Cortex of kidney (tissue), 1 donor: ENCODE results near the gene KIF18B.

Source experiments
- DNase-seq: peaks from one replicate; lab custom pipeline; 2025; lab: John Stamatoyannopoulos, UW

Gene KIF18B

DNA sequence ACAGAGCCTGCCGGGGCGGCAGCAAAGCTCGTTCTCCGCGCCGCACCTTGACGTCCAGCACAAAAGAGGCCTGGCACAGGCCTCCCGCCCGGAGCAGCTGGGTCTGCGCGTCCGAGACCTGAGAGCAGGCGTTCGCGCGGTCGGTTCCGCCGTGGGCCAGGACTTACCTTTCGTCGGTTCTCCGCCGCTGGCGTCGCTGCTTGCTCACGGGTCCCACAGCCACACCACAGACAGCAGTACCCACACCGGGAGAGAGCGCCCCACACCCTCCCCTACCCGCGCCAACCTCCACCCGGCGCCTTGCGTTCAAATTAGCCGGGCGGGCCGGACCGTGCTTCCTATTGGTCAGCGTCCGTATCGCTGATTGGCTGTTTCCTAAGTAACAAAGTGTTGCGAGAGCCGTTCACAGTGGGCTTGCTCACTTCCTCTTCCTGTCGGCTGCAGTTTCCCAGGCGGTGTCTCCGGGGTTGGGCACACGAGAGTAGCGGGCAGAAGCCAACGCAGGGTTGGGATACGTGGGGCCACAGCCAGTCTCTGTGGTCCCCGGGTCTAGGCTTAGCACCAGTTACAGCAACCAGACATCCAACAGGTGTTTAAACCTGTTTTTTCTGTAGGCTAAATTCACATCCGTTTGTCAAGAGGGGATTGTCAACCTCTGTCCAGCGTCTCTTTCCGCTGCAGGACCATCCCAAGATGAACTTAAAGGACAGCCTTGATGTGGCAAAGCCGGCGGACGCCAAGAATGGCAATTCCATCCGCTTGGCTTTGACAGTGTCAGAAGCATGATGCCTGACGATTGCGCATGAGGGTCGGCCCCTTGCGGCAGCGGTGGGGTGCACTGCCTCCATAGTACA, at the start of gene KIF18B:
Gene KIF18B, minus strand, starts transcription at position 313 of the 854 bp plus-strand sequence. CDS start 11,429 bp downstream, outside the sequence.
- DNase-seq, result no peak

- DNase-seq, result no peak
Observed at GRCh38 chr17:44996304-44996703, 48.7 kb upstream of the KIF18B start.

DNA sequence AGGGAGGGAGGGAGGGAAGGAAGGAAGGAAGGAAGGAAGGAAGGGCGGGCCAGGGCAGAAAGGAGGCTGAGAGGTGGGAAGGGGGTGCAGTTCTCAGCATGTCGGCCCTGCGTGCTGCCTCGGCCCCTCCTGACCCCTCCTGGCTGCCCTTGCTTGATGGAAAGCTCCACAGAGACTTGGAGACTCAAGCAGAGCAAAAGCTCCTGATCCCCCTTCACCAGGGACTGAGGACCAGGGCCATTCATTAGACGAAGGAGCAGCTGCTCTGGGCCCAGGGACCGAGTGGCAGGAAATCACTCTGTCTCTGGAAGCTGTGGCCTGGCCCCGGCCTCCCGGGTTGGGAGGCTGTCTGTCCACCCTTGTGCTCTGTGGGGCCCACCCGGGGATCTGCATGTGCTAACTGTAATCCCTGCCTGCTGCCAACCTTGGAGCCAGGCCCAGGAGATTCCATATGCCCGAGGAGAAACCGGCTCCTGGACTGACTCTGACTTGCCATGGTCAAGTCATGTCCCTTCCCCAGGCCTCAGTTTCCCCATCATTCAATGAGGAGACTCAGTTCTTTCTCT, 47.9 kb upstream of the KIF18B start:
- DNase-seq, result no peak

GRCh38 chr17:44992242-44992939, 44.8 kb upstream of the KIF18B start:
- DNase-seq, result no peak

DNA sequence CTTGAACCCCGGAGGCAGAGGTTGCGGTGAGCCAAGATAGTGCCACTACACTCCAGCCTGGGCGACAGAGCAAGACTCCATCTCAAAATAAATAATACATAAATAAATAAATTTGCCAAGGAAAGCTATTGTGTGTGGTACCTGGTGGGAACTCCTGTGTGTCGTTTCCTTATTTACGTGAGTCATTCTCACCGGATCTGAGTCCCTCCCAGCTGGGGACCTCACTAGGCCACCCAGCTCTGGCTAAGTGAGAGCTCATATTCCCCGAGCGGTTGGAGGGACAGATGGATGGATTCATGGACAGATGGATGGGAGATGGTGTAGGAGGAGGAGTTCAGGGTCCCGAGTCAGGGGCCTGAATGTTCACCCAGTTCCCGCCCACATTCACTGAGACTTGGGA, 43.4 kb upstream of the KIF18B start:
- DNase-seq, result no peak

GRCh38 chr17:44989552-44990138, 42.1 kb upstream of the KIF18B start:
- no peak for DNase-seq

GRCh38 chr17:44988044-44988942, 40.7 kb upstream of the KIF18B start:
- DNase-seq, result no peak

DNA sequence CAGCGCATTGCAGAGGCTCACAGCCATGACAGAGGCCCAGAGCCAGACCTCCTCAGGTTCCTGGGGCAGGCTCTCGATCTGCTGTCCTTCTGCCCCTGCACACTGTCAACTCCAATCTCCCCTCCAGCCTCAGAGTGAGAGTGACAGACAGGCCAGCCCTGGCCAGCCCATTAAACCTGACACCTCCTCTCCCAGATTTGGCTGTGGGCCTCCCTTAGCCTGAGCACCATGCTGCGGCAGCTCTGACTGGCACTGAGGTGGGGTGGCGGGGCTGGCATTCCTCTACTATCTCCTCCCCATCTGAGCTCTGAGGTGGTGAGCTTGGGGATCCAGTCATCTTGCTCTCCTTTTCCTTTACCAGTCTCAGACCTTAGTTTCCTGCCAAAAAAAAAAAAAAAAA, 36.0 kb upstream of the KIF18B start:
- DNase-seq, result no peak

GRCh38 chr17:44982113-44982702, 34.6 kb upstream of the KIF18B start:
- DNase-seq, result no peak

DNA sequence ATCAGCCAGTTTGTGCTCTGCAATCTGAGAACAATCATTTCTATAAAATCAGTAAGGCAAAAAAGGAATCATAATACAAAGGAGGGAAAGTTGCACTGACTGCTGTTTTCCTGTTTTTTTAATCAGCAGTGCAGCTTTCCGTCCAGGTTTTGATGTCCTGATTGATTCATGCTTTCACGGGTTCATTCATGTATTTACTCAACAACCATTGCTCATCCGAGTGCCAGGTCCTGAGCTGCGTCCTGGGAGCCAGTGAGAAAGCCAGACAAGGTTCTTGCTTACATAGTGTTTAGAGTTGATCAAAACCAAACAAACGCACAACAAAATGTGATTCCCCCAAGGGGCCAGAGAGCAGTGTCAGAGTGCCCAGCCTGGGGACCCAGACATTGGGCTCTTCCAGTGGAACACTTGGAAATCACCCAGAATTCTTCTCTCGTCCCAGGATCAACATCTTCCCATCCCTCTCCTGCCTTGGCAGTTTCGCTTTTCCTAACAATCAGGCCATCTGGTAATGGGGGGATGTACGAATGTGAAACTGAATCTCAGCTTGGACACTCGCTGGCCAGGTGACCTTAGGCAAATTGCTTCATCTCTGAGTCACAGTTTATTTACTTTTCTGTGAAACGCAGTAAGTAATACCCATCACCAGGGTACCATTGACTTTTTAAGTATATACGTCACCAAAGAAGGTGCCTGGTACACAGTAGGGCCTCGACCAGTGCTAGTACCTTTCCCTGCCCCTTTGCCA, 33.8 kb upstream of the KIF18B start:
- no peak for DNase-seq

- no peak for DNase-seq
Observed at GRCh38 chr17:44979426-44979995, 31.9 kb upstream of the KIF18B start.

DNA sequence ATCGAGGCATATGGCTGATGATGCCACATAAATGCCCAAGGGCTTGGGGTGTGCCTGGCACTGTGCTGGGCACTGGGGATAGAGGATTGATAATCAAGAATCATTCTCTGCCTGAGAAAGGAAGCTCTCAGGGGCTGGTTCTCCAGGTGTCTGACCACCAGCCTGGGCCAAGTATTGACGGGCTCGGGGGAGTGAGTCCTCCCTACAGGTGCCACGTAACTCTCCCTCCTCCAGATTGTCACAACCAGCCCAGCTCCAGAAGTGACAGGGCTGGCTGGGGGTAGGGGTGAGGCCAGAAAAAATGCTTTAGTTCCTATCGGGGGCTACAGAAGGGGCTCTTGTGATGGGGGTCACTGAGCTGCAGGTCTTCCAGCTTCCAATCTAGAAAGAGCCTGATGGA, 31.2 kb upstream of the KIF18B start:
- no peak for DNase-seq

DNA sequence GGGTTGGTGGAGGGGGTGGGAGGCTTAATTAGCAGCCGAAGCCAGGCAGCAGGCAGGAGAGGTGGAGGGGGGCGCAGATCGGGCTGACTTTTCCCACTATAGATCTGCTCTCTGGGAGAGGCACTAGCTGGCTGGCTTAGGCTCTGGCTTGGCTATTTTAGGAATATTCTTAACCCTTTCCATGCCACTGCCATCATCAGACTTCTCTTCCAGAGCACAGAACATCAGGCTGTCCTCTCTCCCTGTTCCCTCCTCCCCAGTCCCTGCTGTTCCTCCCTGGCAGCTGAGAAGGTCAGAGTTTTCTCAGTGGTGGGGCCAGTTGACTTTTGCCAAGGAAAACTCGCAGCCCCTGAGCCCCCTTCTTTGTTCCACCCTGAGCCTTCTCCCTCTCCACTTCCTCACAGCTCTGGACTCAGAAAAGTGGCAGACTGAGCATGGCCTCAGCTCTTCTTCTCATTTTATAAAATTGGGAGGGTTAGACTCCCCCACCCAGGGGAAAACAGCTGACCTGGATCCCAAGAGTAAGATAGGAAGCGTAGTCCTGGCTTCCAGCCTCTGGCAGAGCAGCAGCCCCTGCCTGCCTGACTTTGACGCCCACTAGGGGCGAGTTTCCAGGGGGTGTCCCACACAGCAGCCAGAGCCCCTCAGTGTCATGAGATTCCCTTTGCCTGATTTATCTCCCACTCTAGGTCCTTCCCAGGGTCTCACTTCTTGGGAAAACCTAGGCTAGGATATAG, 30.4 kb upstream of the KIF18B start:
- DNase-seq, result no peak

- DNase-seq, result no peak
Observed at GRCh38 chr17:44977065-44977464, 29.5 kb upstream of the KIF18B start.

- no peak for DNase-seq
Observed at GRCh38 chr17:44976206-44976605, 28.6 kb upstream of the KIF18B start.

DNA sequence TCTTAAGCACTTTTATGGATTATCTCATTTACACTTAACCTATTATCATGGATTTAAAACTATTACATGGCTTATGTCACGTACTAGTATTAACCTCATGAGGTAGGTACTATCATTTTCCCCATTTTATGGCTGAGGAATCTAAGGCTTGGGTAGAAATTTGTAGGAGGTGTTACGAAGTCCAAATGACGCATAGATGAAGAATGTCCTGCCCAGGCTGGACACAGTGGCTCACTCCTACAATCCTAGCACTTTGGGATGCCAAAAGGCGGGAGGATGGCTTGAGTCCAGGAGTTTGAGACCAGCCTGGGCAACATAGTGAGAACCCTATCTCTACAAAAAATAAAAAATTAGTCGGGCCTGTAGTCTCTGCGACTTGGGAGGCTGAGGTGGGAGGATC, 25.4 kb upstream of the KIF18B start:
- DNase-seq, result no peak

- DNase-seq, result no peak
Observed at GRCh38 chr17:44971776-44972483, 24.4 kb upstream of the KIF18B start.

DNA sequence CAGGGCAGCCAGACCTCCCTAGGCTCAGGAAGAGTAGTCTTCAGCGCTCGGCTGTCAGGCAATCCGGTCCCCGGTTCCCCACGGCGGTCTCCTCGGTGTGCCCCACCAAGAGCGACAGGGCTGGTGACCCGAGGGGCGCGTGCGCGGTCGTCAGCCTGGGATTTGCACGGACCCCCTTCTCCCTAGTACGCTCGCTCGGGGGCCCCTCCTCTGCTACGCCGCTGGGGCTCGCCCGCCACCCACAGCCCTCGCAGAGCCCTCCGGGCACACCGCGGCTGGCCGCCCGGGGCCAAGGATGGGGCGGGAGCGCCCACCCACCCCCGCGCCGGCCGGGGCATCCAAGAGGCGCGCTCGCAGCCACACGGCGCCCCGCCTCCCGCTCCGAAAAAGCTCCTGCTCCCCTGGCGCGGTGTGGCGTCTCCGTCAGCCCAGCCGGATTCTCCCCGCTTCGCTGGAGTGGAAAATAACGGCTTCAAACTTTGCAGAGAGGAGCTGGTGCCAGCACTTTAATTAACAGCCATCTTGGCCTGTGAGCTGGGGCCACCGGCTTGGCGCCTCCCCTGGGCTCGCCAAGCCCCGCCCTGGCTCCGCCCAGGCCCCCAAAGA, 22.7 kb upstream of the KIF18B start:
- no peak for DNase-seq
